Inflammatory macrophage treated with lipopolysaccharide for 4 hours (primary cell): ENCODE measurements around the gene SUCNR1.
A peak's percentile ranks its signal among the peaks of the same experiment; 100 is the strongest.
"Not testable (repeated sequence)": the region's sequence is repeated elsewhere in the genome, so short reads cannot be mapped to it uniquely, and the experiment has no call there.

Experiments
- DNase-seq: peaks from one replicate; pipeline ENCODE4 v3.0.0-alpha.2; 2020

The SUCNR1 gene, protein sequence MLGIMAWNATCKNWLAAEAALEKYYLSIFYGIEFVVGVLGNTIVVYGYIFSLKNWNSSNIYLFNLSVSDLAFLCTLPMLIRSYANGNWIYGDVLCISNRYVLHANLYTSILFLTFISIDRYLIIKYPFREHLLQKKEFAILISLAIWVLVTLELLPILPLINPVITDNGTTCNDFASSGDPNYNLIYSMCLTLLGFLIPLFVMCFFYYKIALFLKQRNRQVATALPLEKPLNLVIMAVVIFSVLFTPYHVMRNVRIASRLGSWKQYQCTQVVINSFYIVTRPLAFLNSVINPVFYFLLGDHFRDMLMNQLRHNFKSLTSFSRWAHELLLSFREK

DNA sequence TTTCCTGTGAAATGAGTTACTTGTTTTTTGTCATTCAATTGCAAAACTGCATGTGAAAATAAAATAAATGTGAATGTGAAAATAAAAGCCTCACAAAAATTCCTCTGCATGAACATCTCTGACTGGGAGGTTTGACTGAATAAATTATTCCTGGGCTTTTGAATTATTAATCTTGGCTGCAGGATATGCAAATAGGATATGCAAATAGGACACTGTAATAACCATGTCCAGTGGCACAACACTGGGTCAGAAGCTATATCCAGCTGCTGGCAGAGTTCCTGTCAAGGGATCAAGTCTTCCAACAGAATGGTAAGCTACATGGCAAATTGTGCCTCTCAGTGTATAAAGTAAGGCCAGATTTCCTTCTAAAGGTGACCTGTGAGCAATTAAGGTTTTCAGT, at the start of gene SUCNR1:
Gene SUCNR1, plus strand, starts transcription at position 246 of the 400 bp plus-strand sequence. CDS start 6,250 bp downstream, outside the sequence.
- DNase-seq = peak; percentile 95

DNA sequence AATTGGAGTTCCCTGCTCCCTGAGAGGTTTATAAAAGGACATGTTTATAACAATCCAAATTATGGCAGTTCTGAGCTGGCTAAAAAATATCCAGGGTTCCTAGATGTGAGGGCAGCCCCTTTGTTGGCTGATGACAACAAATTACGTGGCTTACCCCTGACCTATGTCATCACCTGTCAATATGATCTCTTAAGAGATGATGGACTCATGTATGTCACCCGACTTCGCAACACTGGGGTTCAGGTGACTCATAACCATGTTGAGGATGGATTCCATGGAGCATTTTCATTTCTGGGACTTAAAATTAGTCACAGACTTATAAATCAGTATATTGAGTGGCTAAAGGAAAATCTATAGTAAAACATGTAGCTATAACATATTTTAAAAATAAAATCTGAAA, 45.6 kb upstream of the SUCNR1 start:
- DNase-seq = no peak

- no peak for DNase-seq
These were observed 37.5 kb upstream of the SUCNR1 start for GRCh38 chr3:151835751-151836525.

DNA sequence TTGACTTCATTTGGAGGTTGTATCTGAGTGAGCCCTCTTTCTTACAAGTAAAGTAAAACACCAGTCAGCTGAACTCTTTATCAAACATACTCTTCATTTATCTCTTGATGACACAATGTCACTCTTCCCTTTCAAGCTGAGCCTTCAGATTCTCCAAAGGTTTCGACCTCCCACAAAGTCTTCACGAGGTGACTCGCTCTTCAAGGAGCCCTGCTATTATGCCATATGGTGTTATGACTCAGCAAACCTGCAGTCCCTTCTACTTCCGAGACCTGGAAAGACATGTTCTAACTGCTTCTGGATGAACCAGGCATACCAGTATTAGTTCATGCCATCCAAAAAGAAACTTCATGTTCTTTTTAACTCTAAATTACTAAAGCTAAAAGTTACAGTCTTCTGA, 36.4 kb upstream of the SUCNR1 start:
- peak; percentile 50 for DNase-seq

DNA sequence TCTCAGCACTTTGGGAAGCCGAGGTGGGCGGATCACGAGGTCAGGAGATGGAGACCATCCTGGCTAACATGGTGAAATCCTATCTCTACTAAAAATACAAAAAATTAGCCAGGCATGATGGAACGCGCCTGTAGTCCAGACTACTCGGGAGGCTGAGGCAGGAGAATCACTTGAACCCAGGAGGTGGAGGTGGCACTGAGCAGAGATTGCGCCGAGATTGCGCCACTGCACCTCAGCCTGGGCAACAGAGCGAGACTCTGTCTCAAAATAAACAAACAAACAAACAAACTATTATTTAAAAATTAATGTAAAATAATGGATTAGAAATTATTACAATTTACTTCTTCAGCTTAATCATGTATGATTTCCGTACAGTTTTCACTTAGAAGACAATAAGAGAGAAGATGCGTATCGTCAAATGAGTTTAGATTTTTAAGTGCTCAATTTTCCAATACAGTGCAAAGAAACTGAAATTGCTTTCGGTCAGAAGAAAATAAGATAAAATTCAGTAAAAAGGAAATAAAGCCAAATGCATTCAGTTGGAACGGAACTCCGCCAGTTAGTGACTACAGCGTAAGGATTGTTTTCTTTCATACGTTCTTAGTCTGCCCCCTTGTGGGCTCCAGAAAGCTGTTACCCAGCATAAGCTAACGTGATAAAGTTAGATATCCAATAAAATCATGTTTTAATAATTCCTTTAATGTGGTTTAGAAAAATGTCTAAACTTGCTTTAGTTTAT, 34.7 kb upstream of the SUCNR1 start:
- DNase-seq = peak; percentile 81

- no peak for DNase-seq
These were observed 34.2 kb upstream of the SUCNR1 start for GRCh38 chr3:151839313-151839631.

- DNase-seq = no peak
These were observed 31.6 kb upstream of the SUCNR1 start for GRCh38 chr3:151841801-151842200.

DNA sequence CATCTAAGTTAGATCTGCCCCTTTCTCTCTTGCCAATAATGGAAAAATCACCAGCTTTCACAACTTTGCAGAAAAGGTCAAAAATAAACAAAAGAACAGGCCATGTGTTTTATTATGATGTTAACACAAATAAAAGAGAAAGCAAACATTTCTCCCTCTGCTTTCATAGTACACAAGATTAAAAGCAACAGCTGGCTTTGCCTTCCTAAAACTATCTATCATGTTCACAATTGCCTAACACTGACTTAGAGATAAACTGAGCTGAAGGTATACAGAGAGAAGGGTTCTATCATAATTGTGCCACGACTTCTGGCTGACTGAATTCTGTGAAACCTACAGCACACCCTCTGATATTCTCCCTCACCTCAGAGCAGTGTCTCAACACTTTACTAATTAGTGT, 30.2 kb upstream of the SUCNR1 start:
- DNase-seq = no peak

DNA sequence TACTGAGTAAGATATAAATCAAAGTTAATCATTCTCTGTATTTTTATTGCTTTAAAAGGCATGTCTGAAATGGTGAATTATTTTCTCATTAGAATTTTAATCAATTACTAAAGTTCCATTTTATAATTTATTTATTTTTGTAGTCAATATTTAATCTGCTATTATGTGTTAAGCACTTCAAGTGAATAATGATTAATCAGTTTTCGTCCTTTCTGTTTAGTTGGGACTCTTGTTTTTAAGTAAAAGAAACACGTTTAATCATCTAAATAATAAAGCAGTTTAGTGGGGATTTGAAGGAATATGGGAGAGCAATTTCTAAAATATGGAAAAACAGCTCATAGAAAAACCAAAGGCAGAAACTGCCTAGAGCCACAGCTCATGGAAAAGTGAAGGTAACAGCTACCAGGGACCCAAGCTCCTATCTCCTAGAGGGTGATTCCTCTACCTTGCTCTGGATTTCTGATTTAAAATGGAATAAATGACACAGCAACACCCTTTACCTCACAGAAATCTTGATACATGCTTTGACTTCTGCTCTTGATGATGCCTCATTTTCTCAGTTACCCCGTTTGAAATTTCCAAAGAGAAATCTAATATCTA, 28.0 kb upstream of the SUCNR1 start:
- no peak for DNase-seq

DNA sequence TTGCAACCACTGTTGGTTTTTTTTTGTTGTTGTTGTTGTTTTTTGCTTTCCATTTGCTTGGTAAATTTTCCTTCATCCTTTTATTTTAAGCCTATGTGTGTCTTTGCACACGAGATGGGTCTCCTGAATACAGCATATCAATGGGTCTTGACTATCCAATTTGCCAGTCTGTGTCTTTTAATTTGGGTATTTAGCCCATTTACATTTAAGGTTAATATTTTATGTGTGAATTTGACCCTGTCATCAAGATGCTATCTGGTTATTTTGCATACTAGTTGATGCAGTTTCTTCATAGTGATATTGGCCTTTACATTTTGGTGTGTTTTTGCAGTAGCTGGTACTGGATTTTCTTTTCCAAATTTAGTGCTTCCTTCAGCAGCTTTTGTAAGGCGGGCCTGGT, 23.4 kb upstream of the SUCNR1 start:
- DNase-seq = not testable (repeated sequence)

DNA sequence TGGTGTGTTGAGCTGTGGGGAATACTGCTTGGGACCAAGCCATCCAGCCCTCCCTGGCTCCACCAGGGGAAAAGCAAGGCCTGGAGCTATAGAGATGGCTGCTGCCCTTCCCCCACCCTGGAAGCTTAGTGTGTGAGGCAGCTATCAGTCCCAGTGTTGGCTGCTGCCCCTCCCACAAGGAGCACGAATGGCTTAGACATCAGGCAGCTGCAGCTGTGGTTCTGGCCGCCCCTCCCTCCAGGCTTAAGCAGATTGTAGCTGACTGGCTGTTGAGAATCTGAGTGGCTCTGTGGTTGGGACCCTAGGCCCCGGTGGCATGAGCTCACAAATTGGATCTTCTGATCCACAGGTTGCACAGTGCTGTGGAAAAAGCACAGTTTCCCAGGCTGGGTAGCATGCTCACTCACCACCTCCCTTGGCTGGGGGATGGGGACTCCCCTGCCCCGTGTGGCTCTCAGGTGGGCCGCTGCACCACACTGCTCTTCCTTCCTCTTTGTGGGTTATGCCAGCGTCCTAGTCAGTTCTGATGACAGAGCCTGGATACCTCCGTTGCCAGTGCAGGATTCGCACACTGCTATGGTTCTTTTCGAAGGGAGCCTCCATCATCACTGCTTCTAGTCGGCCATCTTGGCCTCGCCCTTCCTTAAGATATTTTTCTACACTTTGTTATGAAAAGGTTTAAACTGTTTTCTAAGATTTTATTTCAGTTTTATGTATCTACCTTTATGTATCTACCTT, 21.2 kb upstream of the SUCNR1 start:
- DNase-seq = no peak

DNA sequence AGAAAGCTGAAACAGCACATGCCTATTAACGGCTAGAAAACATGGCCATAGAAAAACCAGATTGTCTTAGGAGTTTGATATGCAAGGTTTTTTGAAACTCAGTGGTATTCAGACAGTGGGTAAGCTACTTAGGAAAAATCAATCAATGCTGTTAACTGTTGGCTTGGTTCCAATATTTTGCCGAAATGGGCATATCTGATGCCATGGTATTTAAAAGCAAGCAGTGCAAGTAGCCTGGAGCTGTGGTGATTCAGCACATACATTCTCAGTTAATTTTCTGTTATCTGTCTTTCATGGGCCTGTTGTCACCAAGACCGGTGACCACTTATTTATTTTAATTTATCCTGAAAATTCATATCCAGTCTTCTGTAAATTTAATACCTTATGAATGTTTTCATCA, 17.3 kb upstream of the SUCNR1 start:
- DNase-seq = no peak

DNA sequence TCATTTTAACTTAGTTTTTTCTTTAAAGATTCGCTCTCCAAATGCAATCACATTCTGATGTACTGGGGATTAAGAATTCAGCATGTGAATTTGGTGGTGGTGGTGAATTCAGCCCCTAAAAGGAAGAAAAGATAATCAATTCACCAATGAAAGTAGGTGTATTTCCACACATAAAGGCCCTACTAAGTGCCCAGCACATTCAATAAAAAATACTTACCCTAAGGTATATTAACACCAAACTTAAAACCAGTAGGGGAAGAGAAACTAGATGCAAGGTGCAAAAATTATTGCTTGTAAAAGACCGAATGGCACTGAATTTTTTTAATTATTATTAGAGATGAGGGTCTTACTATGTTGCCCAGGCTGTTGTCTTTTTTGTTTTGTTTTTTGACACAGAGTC, 16.8 kb upstream of the SUCNR1 start:
- DNase-seq = no peak

DNA sequence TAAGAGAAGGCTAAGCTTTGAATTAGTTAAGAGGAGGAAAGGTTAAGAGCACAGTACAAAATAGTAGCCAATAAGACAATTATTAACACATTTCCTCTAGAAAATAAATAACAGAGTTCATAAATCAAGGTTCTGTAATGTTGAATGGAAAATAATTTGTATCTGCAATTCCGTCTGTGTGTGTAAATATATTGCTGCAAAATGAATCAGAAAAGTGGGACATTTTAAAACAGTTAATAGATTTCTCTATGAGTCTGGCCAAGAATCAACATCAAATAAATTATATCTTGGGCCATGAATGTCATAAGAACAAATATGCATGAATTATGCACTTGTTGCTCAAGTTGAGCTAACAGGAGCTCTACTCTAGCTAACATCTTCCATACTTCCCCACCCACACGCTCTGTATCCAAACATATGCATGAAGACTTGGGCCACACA, 14.2 kb upstream of the SUCNR1 start:
- DNase-seq = no peak

DNA sequence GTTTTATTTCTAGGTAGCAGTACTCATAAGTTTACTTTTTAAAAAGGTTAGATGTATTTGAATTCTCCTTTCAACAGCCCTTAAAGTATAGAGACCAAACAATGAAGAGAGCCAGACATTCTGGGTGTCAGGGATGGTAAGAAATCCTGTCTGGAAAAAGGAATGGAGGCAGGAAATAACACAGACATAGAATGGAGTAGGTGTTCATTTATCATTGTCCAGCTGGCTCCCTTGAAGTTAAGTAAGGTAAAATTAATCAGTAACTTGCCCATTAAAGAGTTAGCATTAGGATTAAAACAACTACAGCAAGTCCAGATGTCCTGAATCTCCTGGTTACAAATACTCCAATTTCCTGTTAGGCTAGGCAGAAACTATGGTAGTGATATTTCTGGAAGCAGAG, 13.5 kb upstream of the SUCNR1 start:
- DNase-seq = no peak

- DNase-seq = no peak
These were observed 9.8 kb upstream of the SUCNR1 start for GRCh38 chr3:151863611-151864010.

DNA sequence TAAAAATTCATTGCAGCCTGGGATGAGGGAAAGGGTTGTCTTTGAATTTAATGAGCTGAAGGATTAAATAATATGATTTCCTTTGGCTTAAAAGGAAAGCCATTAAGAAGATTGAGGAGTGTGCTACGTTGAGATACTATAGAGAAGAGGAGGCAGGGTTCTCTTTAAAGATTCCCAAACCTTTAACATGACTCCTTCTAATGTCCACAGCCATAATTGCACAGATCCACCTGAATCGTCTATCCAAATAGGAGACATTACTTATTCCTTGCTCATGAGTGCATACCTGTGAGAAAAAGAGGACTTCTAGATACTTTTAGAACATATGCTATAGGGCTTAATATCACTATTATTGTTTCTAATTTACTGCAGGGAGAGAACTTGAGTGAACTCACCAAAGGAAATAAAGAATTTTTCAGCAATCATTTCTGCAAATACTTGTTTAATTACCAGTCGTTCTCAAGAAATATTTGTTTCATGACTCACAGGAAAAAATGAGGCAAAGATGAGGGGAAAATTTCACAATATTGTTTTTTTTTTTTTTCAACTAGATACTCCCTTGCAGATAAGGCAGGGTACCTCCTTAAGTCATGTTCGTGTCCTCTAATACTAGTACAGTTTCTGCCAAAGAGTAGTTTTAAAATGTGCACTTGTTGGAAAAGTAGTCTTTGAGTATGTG, 8.9 kb upstream of the SUCNR1 start:
- no peak for DNase-seq

DNA sequence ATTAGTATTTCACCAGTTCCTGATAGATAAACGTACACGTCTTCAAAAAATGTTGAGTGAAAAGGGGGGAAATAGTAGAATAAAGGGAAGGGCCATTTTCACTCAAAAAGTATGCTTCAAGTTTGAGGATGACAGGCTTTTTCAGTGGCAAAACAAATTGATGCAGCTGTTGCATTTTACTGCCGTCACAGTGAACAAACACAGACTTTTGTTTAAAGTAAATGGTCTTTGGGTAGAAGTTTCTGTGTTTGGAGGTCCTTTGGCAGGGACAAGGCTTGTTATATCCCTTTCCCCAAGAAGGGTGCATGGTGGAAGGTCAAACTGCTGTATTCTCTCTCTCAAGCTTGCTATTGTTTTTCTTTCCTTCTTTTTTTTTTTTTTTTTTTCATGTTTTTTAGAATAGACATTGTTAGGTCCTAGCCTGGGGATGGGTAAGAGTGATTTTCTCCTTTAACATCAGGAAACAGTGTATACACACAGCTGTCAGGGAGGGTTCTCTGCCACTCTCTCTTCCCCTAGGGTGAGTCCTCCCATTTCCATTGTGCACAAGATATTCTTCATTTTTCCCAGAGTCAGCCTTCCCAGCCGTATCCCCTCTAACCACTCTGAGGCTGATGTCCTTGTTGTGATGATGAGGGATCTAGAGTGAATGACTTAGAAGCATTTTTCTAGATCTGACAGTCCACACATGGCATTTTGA, 6.6 kb upstream of the SUCNR1 start:
- no peak for DNase-seq

GRCh38 chr3:151867666-151868065, 5.8 kb upstream of the SUCNR1 start:
- no peak for DNase-seq

DNA sequence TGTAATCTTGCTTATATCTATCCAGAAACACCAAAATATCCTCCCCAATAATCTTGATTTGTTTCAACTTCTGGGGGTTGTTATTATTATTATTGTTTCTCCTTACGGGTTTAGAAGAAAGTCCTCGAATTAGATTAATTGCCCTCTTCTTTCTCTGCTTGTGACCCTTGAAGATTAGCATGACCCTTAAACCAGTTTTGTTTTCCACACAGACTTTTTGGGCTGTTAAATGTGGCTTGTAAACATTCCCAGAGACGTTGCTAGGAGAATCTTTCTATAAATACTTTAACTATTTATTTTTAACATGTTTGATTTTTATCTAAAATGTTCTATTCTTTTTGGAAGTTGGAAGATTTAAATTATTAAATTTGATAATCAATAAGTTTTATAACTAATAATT, 4.3 kb upstream of the SUCNR1 start:
- no peak for DNase-seq
